Sciatic nerve (tissue), 2 donors: ENCODE measurements around the gene FAM210B. TPM values are rescaled to one million over a fixed set of nuclear protein-coding genes. Genes with fewer than 3 reads are reported as not detected.
A peak's percentile ranks its signal among the peaks of the same experiment; 100 is the strongest.

Experiments used
- ATAC-seq: fragments of 200-7000 bp; cut with Tn5 transposase; one replicate; pipeline ENCODE4 v1.9.1; 2020; ENCODE audit warnings: mild to moderate bottlenecking, moderate library complexity
- DNase-seq: peaks from one replicate; pipeline ENCODE4 v3.0.0-alpha.2; 2020; ENCODE audit warnings: low spot score
- intact Hi-C: fragments of 100-400 bp; cut with DNase I; formaldehyde crosslinking; loops from one replicate; pipeline ENCODE4 v1.14.2; 2022
- total RNA-seq: library from RNA; stranded (reverse); fragmentation: NEBNext Ultra II Directional; extraction: Animal tissue kit (Norgen Biotek cat#: 25700); gene quantifications from one replicate; pipeline ENCODE4 v1.2.1, GENCODE V29; 2021
- donor health status: DM: no; HTN: no; CAD: no.
- donor health status: DM: no; HTN: no; CAD: no.

The FAM210B gene
- total RNA-seq, 1 donor from 2014 or later: 76.0 TPM

DNA sequence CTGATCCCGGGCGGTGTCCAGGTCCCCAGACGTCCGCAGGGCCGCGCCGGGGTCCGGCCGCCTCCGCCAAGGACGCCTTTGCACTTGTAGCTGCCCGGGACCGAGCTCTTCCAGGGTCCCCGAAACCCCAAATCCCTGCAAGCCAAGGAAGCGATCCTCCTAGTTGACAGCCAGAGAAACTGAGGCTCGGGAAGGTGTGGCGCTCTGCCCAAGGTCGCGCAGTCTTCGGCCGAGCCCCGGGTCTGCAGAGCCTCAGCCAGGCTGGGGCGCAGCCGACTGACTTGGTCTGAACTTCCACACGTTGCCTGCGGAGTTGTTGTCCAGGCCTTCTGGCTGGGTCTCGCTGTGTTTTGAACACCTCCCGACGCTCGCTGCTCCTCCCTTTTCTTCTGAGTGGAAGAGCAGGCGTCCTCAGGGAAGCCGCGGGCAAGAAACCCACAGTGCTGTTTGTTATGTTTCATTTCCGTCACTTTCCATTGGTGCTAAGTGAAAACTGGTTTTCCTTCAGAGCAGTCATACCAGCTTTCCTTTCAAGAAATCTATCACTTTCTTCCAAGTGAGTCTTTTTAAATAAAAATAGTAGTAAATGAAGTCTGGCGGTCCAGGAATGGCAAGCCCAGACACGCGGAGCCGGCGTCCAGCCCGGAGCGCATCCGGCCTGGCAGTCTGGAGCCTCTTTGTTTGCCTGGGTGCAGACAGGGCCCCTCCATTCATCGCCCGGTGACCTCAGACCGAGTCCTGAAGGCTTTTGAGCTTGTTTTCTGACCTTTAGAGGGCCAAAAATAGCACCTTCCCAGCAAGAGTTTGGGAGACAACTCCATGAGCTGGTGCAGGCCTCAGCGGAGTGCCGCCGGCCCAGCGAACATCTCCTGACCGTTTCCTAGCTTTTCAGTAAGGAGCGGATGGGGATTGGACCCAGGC lies 698 bp downstream of the FAM210B start:
- DNase-seq: peak; percentile 76
- intact Hi-C loops: loop anchor here (5.0 kb wide), 1 partner anchor 108 kb away; the partner anchor contains the start of gene RTF2
- ATAC-seq: peak; percentile 71

- ATAC-seq (no peak), DNase-seq (no peak)
- intact Hi-C loops: loop anchor here (5.0 kb wide), 1 partner anchor 107 kb away; the partner anchor contains the start of gene RTF2
Observed at GRCh38 chr20:56360133-56360907, 1.5 kb downstream of the FAM210B start.

DNA sequence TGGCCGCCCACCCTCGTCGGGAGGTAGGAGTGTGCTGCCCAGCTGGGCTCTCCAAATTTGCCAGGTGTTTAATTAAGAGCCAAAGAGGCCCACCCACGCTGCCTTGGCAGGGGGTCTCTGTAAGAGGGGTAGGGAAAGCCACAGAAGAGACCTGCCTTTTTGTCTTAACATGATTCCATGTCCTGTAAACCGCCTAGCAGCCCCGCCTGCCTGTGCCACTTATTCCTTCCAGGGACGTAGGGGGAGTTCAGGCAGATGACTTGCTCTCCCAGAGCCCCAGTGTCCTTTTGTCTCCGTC lies 2.1 kb downstream of the FAM210B start:
- ATAC-seq (no peak), DNase-seq (no peak)
- intact Hi-C loops: loop anchor here (5.0 kb wide), 1 partner anchor 106 kb away; the partner anchor contains the start of gene RTF2

DNA sequence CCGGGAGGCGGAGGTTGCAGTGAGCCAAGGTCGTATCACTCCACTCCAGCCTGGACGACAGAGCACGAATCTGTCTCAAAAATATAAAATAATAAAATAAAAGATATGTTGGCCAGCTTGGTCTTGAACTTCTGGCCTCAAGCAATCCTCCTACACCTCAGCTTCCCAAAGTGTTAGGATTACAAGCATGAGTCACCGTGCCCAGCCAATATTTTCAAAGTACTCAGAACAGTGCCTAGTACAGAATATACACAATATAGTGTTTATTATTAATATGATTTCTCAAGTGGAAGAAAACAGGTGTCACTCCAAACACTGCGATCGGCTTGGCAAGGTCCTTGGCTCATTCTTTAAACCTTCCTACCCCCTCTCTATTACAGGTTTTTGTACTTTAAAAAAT lies 3.1 kb downstream of the FAM210B start:
- intact Hi-C loops: loop anchor here (5.0 kb wide), 1 partner anchor 105 kb away; the partner anchor contains the start of gene RTF2
- ATAC-seq (no peak), DNase-seq (no peak)

- ATAC-seq: no peak
- no peak for DNase-seq
- intact Hi-C loops: loop anchor here (5.0 kb wide), 1 partner anchor 104 kb away; the partner anchor contains the start of gene RTF2
Observed at GRCh38 chr20:56362833-56363413, 4.1 kb downstream of the FAM210B start.

- intact Hi-C loops: loop anchor here (5.0 kb wide), 1 partner anchor 104 kb away; the partner anchor contains the start of gene RTF2
- no peak for ATAC-seq
Observed at GRCh38 chr20:56363491-56363890, 4.7 kb downstream of the FAM210B start.

DNA sequence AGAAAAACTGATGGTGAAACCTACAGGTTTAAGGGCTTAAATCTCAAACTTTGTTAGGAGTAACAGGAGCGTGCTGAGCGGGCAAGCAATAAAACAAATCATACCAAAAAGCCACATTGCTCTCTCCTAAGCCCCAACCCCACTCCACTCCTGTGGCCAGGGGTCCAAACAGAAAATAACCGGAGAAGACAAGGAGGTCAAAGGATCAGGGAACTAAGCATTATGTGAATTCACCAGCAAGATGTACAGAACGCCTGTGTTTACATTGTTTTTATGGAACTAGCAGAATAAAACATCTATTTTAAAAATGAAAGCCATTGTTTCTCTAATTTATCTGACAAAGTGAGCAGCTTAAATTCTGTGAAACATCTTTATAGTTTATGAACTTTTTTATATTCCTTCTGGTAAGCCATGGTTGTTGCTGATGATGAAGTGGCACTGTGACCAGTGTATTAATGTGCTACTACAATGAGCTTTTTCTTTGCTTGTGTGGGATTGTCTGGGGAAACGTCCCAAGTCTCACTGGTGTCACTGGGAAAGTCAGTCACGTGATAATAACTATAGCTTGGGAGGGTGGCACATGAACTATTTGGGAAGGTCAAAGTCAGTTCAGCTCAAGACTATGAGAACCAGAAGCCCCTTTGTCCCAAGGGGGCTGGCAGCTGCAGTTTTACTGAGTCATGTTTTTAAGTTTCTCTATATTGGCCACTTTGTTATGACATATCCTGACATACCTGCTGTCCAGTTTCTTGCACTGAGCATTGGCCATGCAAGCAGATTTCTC lies 9.8 kb downstream of the FAM210B start:
- intact Hi-C loops: no loop called here
- ATAC-seq: peak; percentile 71
- DNase-seq: no peak

More at GRCh38 chr20:56363491-56363890, 4.7 kb downstream of the FAM210B start:
- DNase-seq: no peak

DNA sequence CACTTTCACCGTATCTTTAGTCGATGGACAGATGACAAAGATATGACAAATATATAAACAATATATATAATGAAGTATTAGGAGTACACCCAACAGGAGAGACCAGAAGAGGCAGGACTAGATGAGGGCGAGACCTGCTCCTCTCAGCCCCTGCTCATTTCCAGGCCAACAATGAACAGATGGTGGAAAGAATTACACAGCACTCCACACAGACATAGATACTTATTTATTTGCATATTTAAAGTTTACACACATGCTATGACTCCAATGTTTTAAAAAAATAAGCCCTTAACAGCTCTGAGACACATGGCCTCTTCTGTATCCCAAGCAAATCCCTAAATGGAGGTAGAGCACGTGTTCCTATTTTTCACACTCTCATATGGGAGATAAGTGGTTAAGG lies 10.4 kb downstream of the FAM210B start:
- intact Hi-C loops: no loop called here
- DNase-seq: no peak
- ATAC-seq: no peak

DNA sequence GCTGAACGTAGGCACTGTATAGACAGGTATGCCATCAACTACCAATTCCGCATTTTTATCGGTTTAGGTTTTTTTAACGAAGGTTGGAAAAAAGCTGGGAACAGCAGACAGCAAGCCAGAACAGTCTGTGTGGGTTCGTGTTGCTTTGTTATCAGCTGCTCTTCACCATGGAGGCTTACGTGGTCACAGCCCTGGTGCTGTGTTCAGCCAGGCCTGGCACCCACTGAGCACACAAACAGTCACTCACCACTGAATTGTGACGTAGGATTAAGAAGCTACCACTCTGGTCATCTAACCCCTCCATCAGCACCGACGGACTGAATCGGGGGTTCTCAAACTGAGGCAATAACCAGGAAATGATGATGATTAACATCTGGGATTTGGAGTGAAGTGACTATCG lies 13.2 kb downstream of the FAM210B start:
- no peak for ATAC-seq
- no peak for DNase-seq
- intact Hi-C loops: no loop called here

DNA sequence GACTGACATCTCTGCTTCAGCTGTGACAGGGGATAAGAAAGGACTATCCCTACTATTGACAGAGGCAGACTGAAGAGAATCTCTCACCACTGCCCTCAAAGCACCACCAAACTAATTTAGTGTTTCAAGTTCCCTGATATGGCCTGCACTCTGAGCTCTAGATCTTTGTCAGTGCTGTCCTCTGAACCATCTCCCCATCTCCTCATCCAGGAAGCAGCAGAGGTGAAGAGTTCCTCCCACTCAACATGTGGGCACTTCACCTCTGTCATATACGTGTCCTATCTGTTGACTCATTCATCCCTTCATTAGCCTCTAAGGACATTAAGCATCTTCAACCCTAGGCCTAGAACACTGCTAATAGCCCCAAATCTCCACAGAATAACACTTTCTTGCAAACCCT lies 14.1 kb downstream of the FAM210B start:
- intact Hi-C loops: no loop called here
- no peak for DNase-seq
- no peak for ATAC-seq

GRCh38 chr20:56373942-56374341 lies 15.2 kb downstream of the FAM210B start:
- DNase-seq (no peak), ATAC-seq (no peak)
- intact Hi-C loops: no loop called here

DNA sequence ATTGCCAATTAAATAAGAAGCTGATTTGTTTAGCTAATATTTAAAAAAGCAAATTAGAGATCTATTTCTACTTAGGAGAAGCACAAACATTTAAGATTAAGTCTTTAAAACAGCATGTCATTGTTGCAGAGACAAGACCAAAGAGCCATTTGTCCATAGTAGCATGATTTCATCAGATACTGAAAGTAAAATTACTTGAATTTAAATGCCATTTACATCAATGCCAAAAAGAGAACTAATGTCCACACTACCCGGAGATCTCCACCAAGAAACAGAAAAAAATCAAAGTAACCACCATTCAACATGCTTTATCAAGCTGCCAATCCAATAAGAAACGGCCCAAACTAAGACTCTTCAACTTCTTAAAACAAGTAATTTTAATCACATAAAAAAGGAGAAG lies 17.6 kb downstream of the FAM210B start:
- DNase-seq: no peak
- intact Hi-C loops: no loop called here
- ATAC-seq: no peak

DNA sequence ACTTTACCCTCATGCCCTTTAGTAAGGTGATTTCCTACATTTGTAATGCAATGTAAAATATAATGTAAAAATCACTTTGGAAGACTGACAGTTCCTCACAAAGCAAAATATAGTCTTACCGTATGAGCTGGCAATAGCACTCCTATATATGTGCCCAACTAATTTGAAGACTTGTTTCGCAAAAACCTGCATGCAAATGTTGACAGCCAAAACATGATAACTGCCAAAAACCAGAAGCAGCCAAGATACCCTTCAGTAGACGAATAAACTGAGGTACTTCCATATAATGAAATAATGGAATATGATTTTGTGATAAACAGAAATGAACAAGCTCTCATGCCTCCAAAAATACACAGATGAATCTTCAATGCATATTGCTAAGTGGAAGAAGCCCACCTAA lies 19.6 kb downstream of the FAM210B start:
- no peak for ATAC-seq
- no peak for DNase-seq
- intact Hi-C loops: no loop called here

- no peak for ATAC-seq
- no peak for DNase-seq
- intact Hi-C loops: no loop called here
Observed at GRCh38 chr20:56380375-56380774, 21.6 kb downstream of the FAM210B start.

GRCh38 chr20:56381501-56381900 lies 22.7 kb downstream of the FAM210B start:
- DNase-seq: no peak
- ATAC-seq: no peak
- intact Hi-C loops: no loop called here

GRCh38 chr20:56382696-56383095 lies 23.9 kb downstream of the FAM210B start:
- ATAC-seq (no peak), DNase-seq (no peak)
- intact Hi-C loops: no loop called here

DNA sequence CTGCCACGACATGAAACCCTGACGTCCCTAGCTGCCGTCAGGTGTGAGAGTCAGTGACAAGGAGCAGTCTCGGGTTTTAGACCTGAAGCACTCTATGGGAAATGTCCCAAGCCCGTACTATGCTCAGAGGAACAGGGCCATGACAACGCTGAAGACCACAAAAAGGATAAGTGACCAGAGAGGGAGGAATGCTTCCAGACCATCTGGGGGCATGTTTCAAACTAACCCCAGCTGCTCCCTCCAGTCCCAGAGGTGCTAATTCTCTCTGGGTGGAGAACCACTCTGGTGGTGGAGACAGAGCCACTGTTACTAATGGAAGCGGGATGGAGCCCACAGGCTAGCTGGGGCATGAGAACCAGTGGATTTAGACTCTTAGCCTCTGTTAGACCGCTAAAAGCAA lies 24.6 kb downstream of the FAM210B start:
- no peak for DNase-seq
- intact Hi-C loops: no loop called here
- no peak for ATAC-seq

DNA sequence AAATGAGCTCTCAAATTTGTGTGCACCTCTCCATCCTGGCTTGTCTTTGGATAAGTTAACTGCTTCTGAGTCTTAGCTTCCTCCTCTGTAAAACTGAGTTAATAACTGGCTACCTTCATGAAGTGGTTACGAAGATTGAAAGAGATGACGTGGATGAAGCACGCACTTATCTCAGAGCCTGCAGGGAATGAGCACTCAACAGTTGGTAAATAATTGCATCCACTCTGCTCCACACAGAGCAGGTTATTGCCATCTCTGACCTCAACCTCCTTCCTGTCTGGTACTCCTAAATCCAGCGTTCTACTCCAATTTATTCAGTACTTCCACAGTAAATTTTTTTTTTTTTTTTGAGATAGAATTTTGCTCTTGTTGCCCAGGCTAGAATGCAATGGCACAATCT lies 26.4 kb downstream of the FAM210B start:
- ATAC-seq: no peak
- no peak for DNase-seq
- intact Hi-C loops: no loop called here

- intact Hi-C loops: no loop called here
- ATAC-seq: no peak
- no peak for DNase-seq
Observed at GRCh38 chr20:56386219-56386618, 27.4 kb downstream of the FAM210B start.
